IgD-negative memory B cell (primary cell): Measurements from ENCODE around the gene IQSEC1. TPM values are rescaled to one million over a fixed set of nuclear protein-coding genes. Genes with fewer than 3 reads are reported as not detected.
A peak's percentile ranks its signal among the peaks of the same experiment; 100 is the strongest.

Experiments
- H3K27ac Mint-ChIP-seq, 3 donors: one replicate each; pipeline ENCODE4 v1.8.0; 2020 to 2022; ENCODE audit warnings: mild to moderate bottlenecking in 3 of 3, mixed read lengths in 3 of 3, moderate library complexity in 1 of 3
- H3K27me3 Mint-ChIP-seq: one replicate; pipeline ENCODE4 v1.8.0; 2021; ENCODE audit warnings: mixed read lengths
- H3K36me3 Mint-ChIP-seq: one replicate; pipeline ENCODE4 v1.8.0; 2020; ENCODE audit warnings: mild to moderate bottlenecking, mixed read lengths
- H3K4me1 Mint-ChIP-seq, 3 donors: one replicate each; pipeline ENCODE4 v1.8.0; 2020 to 2022; ENCODE audit warnings: mixed read lengths in 3 of 3, mild to moderate bottlenecking in 1 of 3
- H3K4me3 Mint-ChIP-seq, 4 donors: one replicate each; pipeline ENCODE4 v1.8.0; 2020 to 2022; ENCODE audit warnings: mild to moderate bottlenecking in 4 of 4, mixed read lengths in 4 of 4, moderate library complexity in 3 of 4
- H3K9me3 Mint-ChIP-seq, 3 donors: one replicate each; pipeline ENCODE4 v1.8.0; 2020 to 2021; ENCODE audit warnings: mixed read lengths in 3 of 3, mild to moderate bottlenecking in 1 of 3
- polyA plus RNA-seq: library from polyadenylated mRNA; unstranded; fragments of 300-500 nt; fragmentation: Illumina TruSeq; gene quantifications from one replicate; pipeline ENCODE4 v1.2.3, GENCODE V29; 2021

The IQSEC1 gene
- polyA plus RNA-seq, 1 donor from 2014 or later: 52.5 TPM

GRCh38 chr3:13112521-13113345, 39.5 kb upstream of the IQSEC1 start:
- Mint-ChIP-seq H3K36me3 (peaks cover 1% of the 10 kb centered on the region), H3K27me3 (peaks cover 5% of the 10 kb centered on the region), H3K4me1 (peaks cover 34 to 43% (median 41%) of the 10 kb centered on the region in 3 donors), H3K4me3 (peak overlapping the region in 2 of 4 donors; percentile 71 to 81), H3K9me3 (no peaks in the 10 kb centered on the region), H3K27ac (peak overlapping the region; percentile 81 to 96 (median 91))

DNA sequence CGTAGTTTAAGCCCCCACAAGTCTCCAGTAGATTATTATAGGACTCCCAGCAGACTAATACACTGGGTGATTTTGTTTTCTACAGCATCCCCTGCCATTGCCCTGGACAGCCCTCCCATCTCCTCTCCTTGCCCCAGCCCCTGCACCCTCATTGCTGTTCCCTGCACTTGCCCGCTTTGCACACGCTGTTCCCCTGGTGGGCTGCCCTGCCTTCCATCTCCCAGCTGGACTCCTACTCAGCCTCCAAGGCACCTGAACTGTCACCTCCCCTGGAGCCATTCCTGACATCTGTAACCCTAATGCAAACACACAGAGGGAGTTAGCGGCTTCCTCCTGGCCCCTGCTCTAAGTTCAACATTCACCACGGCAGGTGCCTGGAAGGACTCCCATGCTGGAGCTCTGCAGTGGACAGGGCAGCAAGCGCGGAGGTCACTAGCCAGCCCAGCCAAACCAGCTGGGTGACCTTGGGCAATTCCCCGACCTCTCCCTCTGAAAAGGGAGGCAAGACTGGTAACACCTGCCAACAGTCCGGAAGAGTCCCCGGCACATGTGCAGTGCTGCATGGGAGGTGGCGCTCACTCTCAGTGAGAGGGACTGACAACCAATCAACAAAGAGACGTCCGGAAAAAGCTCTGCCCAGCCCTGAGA, 38.8 kb upstream of the IQSEC1 start:
- no peaks in the 10 kb centered on the region for H3K9me3 Mint-ChIP-seq
- peak overlapping the region; percentile 91 to 99 (median 99) for H3K27ac Mint-ChIP-seq
- H3K4me1 Mint-ChIP-seq: peaks cover 34 to 43% (median 41%) of the 10 kb centered on the region in 3 donors
- H3K36me3 Mint-ChIP-seq: peaks cover 1% of the 10 kb centered on the region
- peaks cover 5% of the 10 kb centered on the region for H3K27me3 Mint-ChIP-seq
- peak overlapping the region in 3 of 4 donors; percentile 51 to 82 (median 77) for H3K4me3 Mint-ChIP-seq

GRCh38 chr3:13111173-13111872, 38.1 kb upstream of the IQSEC1 start:
- peaks cover 32 to 43% (median 41%) of the 10 kb centered on the region in 3 donors for H3K4me1 Mint-ChIP-seq
- H3K27me3 Mint-ChIP-seq: peaks cover 5% of the 10 kb centered on the region
- H3K9me3 Mint-ChIP-seq: no peaks in the 10 kb centered on the region
- H3K36me3 Mint-ChIP-seq: peaks cover 1% of the 10 kb centered on the region
- H3K27ac Mint-ChIP-seq: peak overlapping the region; percentile 91 to 99 (median 99)
- H3K4me3 Mint-ChIP-seq: peak overlapping the region; percentile 51 to 82 (median 70)

DNA sequence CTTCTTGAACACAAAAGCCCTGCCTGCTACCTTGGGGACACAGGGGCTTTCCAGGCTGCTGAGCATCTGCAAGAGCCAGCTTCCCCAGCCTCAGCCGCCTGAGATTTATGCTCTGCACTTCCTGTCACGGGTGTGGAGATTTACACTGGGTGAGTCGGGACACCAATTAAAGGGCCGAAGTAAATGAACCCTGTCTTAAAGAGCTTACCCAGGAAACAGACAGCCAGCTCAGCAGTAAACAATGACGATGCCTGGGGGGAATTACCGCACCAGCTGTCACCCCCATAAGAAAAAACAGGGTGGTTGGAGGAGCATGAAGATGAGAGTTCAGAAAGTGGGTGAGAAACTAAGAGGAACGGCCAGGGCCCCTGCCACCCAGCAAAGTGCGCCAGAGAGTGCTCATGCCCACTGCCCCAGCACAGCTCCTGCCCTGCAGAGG, 37.5 kb upstream of the IQSEC1 start:
- Mint-ChIP-seq H3K36me3 (peaks cover 1% of the 10 kb centered on the region), H3K4me1 (peaks cover 30 to 40% (median 37%) of the 10 kb centered on the region in 3 donors), H3K27ac (peak overlapping the region; percentile 91 to 99 (median 99)), H3K9me3 (no peaks in the 10 kb centered on the region), H3K4me3 (peak overlapping the region; percentile 1 to 82 (median 58)), H3K27me3 (peaks cover 5% of the 10 kb centered on the region)

DNA sequence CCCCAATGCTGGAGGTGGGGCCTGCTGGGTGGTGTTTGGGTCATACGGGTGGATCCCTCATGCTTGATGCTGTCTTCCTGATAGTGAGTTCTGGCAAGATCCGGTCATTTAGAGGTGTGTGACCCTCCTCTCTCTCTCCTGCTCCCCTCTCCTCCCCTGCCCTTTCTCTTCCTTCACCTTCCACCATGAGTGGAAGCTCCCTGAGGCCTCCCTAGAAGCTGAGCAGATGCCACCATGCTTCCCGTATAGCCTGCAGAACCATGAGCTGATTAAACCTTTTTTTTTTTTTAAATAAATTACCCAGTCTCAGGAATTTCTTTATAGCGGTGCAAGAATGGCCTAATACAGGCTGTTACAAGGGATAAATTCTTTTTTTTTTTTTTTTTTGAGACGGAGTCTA, 36.3 kb upstream of the IQSEC1 start:
- Mint-ChIP-seq H3K9me3 (no peaks in the 10 kb centered on the region), H3K4me3 (no peak overlapping the region), H3K36me3 (peaks cover 1% of the 10 kb centered on the region), H3K4me1 (peaks cover 30 to 40% (median 35%) of the 10 kb centered on the region in 3 donors), H3K27ac (peak overlapping the region; percentile 6 to 99 (median 99)), H3K27me3 (peaks cover 5% of the 10 kb centered on the region)

- Mint-ChIP-seq H3K4me1 (peaks cover 26 to 37% (median 32%) of the 10 kb centered on the region in 3 donors), H3K27ac (peak overlapping the region; percentile 6 to 81 (median 7)), H3K9me3 (no peaks in the 10 kb centered on the region)
Observed at GRCh38 chr3:13108861-13109260, 35.6 kb upstream of the IQSEC1 start.

GRCh38 chr3:13107661-13108060, 34.4 kb upstream of the IQSEC1 start:
- peak overlapping the region; percentile 6 to 40 (median 33) for H3K27ac Mint-ChIP-seq

More at GRCh38 chr3:13108861-13109260, 35.6 kb upstream of the IQSEC1 start:
- peaks cover 5% of the 10 kb centered on the region for H3K27me3 Mint-ChIP-seq
- peaks cover 1% of the 10 kb centered on the region for H3K36me3 Mint-ChIP-seq
- no peak overlapping the region for H3K4me3 Mint-ChIP-seq

GRCh38 chr3:13106308-13107001, 33.2 kb upstream of the IQSEC1 start:
- no peaks in the 10 kb centered on the region for H3K9me3 Mint-ChIP-seq
- peak overlapping the region; percentile 13 to 94 (median 39) for H3K27ac Mint-ChIP-seq
- H3K4me1 Mint-ChIP-seq: peaks cover 9 to 18% (median 16%) of the 10 kb centered on the region in 3 donors
- H3K36me3 Mint-ChIP-seq: peaks cover 4% of the 10 kb centered on the region
- H3K27me3 Mint-ChIP-seq: no peaks in the 10 kb centered on the region
- no peak overlapping the region for H3K4me3 Mint-ChIP-seq

More at GRCh38 chr3:13107661-13108060, 34.4 kb upstream of the IQSEC1 start:
- peaks cover 4% of the 10 kb centered on the region for H3K36me3 Mint-ChIP-seq
- peaks cover 16 to 26% (median 22%) of the 10 kb centered on the region in 3 donors for H3K4me1 Mint-ChIP-seq
- H3K4me3 Mint-ChIP-seq: no peak overlapping the region
- peaks cover 5% of the 10 kb centered on the region for H3K27me3 Mint-ChIP-seq
- H3K9me3 Mint-ChIP-seq: no peaks in the 10 kb centered on the region

GRCh38 chr3:13105896-13106250, 32.6 kb upstream of the IQSEC1 start:
- no peak overlapping the region for H3K4me3 Mint-ChIP-seq
- no peaks in the 10 kb centered on the region for H3K9me3 Mint-ChIP-seq
- peak overlapping the region in 2 of 3 donors; percentile 13 to 94 for H3K27ac Mint-ChIP-seq
- peaks cover 5 to 13% (median 12%) of the 10 kb centered on the region in 3 donors for H3K4me1 Mint-ChIP-seq
- no peaks in the 10 kb centered on the region for H3K27me3 Mint-ChIP-seq
- peaks cover 4% of the 10 kb centered on the region for H3K36me3 Mint-ChIP-seq

GRCh38 chr3:13105181-13105895, 32.1 kb upstream of the IQSEC1 start:
- no peaks in the 10 kb centered on the region for H3K9me3 Mint-ChIP-seq
- H3K36me3 Mint-ChIP-seq: peaks cover 4% of the 10 kb centered on the region
- peak overlapping the region in 1 of 4 donors; percentile 12 for H3K4me3 Mint-ChIP-seq
- H3K4me1 Mint-ChIP-seq: peaks cover 0 to 10% (median 8%) of the 10 kb centered on the region in 3 donors
- H3K27me3 Mint-ChIP-seq: no peaks in the 10 kb centered on the region
- H3K27ac Mint-ChIP-seq: peak overlapping the region in 1 of 3 donors; percentile 80

DNA sequence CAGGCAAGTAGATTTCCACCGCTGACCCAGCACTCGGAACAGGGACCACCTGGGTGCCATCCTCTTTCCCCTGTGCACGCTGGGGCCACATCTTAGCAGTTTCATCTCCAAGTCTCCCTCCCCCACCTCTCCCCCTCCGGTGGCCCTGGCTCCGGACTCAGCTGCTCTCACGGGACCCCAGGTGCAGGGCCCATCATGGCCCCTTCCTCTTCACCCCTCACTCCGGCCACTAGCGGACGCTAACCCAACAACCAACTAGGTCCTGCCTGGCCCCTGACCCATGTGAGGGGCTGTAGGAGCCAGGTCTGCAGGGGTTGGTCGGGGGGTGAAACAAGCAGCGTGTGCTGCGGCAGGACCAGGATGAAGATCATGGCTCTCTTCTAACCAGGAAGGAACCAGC, 31.3 kb upstream of the IQSEC1 start:
- peaks cover 0 to 7% (median 4%) of the 10 kb centered on the region in 3 donors for H3K4me1 Mint-ChIP-seq
- no peaks in the 10 kb centered on the region for H3K9me3 Mint-ChIP-seq
- H3K27me3 Mint-ChIP-seq: no peaks in the 10 kb centered on the region
- peaks cover 4% of the 10 kb centered on the region for H3K36me3 Mint-ChIP-seq
- H3K4me3 Mint-ChIP-seq: no peak overlapping the region
- H3K27ac Mint-ChIP-seq: no peak overlapping the region

DNA sequence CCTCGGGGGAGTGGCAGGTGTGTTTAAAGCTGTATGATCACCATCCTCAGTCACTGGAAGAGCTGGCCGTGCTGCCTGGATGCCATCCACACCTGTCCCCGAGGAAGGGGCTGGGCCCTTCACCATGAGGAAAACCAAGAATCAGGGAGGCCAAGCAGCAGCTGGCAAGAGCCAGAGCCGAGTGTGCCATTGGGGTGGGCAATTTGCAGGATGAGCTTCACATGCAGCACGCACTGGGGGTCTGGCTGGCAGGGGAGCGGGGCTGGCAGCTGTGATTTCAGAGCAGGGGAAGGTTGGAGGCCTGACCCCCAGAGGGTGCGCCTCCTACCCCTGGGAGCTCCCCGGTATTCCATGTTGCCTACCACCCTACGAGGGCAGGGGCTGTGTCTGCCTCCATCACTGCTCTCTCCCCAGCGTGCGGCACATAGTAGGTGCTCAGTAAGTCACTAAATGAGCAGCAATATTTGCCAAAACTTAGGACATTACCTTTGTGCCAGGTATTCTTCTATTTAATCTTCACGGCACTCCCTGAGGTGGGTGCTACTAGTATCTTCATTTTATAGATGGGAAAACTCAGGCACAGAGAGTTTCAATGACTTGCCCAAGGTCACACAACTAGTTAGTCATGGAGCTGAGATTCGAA, 30.3 kb upstream of the IQSEC1 start:
- Mint-ChIP-seq H3K4me3 (no peak overlapping the region), H3K9me3 (no peaks in the 10 kb centered on the region), H3K4me1 (peaks cover 0 to 11% (median 6%) of the 10 kb centered on the region in 3 donors), H3K36me3 (peaks cover 4% of the 10 kb centered on the region), H3K27ac (peak overlapping the region in 2 of 3 donors; percentile 22 to 47), H3K27me3 (no peaks in the 10 kb centered on the region)
